Adrenal gland (tissue), 12 donors: ENCODE measurements around the gene GDF2. TPM values are rescaled to one million over a fixed set of nuclear protein-coding genes. Genes with fewer than 3 reads are reported as not detected.

Experiments used
- DNase-seq, 7 donors: peaks; one replicate each; pipeline ENCODE4 v3.0.0-alpha.2; 2019 to 2020
- H3K27ac ChIP-seq, 5 donors: fragments of 200-600 bp; sonication (generic) in 4 of 5; 1 replicate in 3 of 5; 2 replicates in 2 of 5; pipeline versions ENCODE4 v1.5.1 to v1.8.0; 2016 to 2020; ENCODE audit warnings: mild to moderate bottlenecking in 1 of 5
- H3K27me3 ChIP-seq: fragments of 200-600 bp; 2 replicates; pipeline ENCODE4 v1.8.0; 2021
- H3K36me3 ChIP-seq, 2 donors: fragments of 200-600 bp; replicated peaks in 1 of 2; 1 replicate in 1 of 2; 2 replicates in 1 of 2; pipeline versions ENCODE4 v1.5.1 to v1.8.0; 2018 to 2022
- H3K4me1 ChIP-seq, 2 donors: fragments of 200-600 bp; replicated peaks in 1 of 2; 1 replicate in 1 of 2; 2 replicates in 1 of 2; pipeline versions ENCODE4 v1.5.1 to v1.8.0; 2018 to 2021
- H3K4me3 ChIP-seq, 4 donors: fragments of 200-600 bp; sonication (generic) in 3 of 4; one replicate each; pipeline ENCODE4 v1.5.1; 2016 to 2018
- H3K9me3 ChIP-seq, 3 donors: fragments of 200-600 bp; sonication (generic) in 1 of 3; replicated peaks in 1 of 3; 1 replicate in 2 of 3; 2 replicates in 1 of 3; pipeline versions ENCODE4 v1.5.1 to v1.8.0; 2016 to 2021
- POLR2A ChIP-seq, 2 donors: fragments of 450-650 bp; IDR thresholded peaks; one replicate each; pipeline ENCODE4 v1.6.1; 2017; ENCODE audit warnings: antibody characterized with exemption in 2 of 2, mild to moderate bottlenecking in 2 of 2, moderate library complexity in 1 of 2
- WGBS, 4 donors: extraction: QIAGEN DNeasy Blood & Tissue Kit in 2 of 4; methylation state at CpG; one replicate each; pipeline versions ENCODE4 v1.1.5 to v1.1.7; 2013 to 2017; 5-methylcytosine and 5-hydroxymethylcytosine counted together
- intact Hi-C, 2 donors: fragments of 100-400 bp; cut with DNase I; formaldehyde crosslinking; loops; one replicate each; pipeline versions ENCODE4 v1.14.1 to v1.15.0; 2022 to 2023
- polyA plus RNA-seq, 3 donors: library from polyadenylated mRNA; stranded (reverse); fragments of 200-250 nt in 2 of 3; fragments of 350-450 nt in 1 of 3; fragmentation: Illumina TruSeq in 1 of 3; extraction: RNeasy Lipid Tissue Mini Kit (QIAGEN cat#74804) in 1 of 3; gene quantifications; one replicate each; pipeline ENCODE4 v1.2.3, GENCODE V29; 2013 to 2014
- total RNA-seq, 9 donors: library from RNA; depleted of rRNA in 4 of 9; stranded (reverse); fragments of >200 nt in 4 of 9; fragments of 120-200 nt in 1 of 9; fragmentation: NEBNext Ultra II Directional in 1 of 9; extraction: Animal tissue kit (Norgen Biotek cat#: 25700) in 1 of 9; gene quantifications; one replicate each; pipeline versions ENCODE4 v1.1.0 to v1.2.4, GENCODE V29; 2013 to 2023
- TF ChIP-seq, protein P1 (sequence below), 6 experiments: fragments of 450-650 bp in 4 of 6; fragments of 200-600 bp in 2 of 6; sonication (generic) in 1 of 6; IDR thresholded peaks; 1 replicate in 5 of 6; 2 replicates in 1 of 6; pipeline versions ENCODE4 v1.5.1 to v1.8.0; 2016 to 2021; ENCODE audit warnings: antibody characterized with exemption in 6 of 6, mild to moderate bottlenecking in 2 of 6, moderate library complexity in 1 of 6
- donor health status: healthy with polysubstance abuse.
- donor health status: Bipolar disorder and iron deficiency.
- donor health status: DM: yes; HTN: yes; CAD: no.
- donor health status: DM: no; HTN: no; CAD: no.
- donor health status: DM: no; HTN: no; CAD: no.
- donor health status: DM: yes; HTN: yes; CAD: no.

GDF2 gene
- total and polyA plus RNA-seq, 12 donors, result 0.11 TPM; not detected in 11

DNA sequence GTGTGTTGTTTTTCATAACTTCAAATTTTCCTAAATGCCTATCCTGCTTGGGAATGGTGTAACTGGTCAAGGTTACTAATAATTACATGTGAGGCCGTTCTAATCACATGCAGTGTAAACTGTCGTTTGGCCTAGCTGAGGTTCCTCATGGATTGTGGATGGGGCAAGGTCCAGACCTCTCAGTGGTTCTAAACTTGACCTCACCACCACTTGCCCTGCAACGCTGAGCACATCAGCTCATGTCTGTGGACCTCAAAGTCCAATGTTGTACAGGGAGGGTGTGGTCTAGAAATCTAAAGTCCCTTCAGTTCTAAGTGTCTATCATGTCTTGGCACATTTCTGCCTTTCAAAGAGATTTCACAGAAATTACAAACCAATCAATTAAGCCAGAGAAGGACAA lies 41.5 kb downstream of the GDF2 start:
- H3K4me1 ChIP-seq, result no peaks in the 10 kb centered on the region
- no peak overlapping the region for H3K27ac ChIP-seq
- TF ChIP-seq, protein P1, sequence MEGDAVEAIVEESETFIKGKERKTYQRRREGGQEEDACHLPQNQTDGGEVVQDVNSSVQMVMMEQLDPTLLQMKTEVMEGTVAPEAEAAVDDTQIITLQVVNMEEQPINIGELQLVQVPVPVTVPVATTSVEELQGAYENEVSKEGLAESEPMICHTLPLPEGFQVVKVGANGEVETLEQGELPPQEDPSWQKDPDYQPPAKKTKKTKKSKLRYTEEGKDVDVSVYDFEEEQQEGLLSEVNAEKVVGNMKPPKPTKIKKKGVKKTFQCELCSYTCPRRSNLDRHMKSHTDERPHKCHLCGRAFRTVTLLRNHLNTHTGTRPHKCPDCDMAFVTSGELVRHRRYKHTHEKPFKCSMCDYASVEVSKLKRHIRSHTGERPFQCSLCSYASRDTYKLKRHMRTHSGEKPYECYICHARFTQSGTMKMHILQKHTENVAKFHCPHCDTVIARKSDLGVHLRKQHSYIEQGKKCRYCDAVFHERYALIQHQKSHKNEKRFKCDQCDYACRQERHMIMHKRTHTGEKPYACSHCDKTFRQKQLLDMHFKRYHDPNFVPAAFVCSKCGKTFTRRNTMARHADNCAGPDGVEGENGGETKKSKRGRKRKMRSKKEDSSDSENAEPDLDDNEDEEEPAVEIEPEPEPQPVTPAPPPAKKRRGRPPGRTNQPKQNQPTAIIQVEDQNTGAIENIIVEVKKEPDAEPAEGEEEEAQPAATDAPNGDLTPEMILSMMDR (IDR thresholded peaks at IDR 0.05), result no peak
- no peak for TF ChIP-seq POLR2A (IDR thresholded peaks at IDR 0.05)
- no peaks in the 10 kb centered on the region for H3K9me3 ChIP-seq
- H3K27me3 ChIP-seq, result no peaks in the 10 kb centered on the region
- 83 to 89% (median 85%) methylated on average over 3 of the region's 3 CpGs for WGBS, 4 donors
- H3K4me3 ChIP-seq, result no peak overlapping the region
- no peaks in the 10 kb centered on the region for H3K36me3 ChIP-seq
- DNase-seq, result no peak
- intact Hi-C loops, result loop anchor here in 1 of 2 donors (10.0 kb wide), 1 partner anchor 91 kb away; no protein-coding TSS in a partner anchor

GRCh38 chr10:47364366-47364765 lies 42.1 kb downstream of the GDF2 start:
- Histone ChIP-seq H3K27me3 (no peaks in the 10 kb centered on the region), H3K27ac (no peak overlapping the region), H3K4me3 (no peak overlapping the region), H3K4me1 (no peaks in the 10 kb centered on the region), H3K9me3 (no peaks in the 10 kb centered on the region), H3K36me3 (no peaks in the 10 kb centered on the region)
- 68 to 83% (median 72%) methylated on average over 3 to 4 of the region's 4 CpGs for WGBS, 4 donors
- intact Hi-C loops, result loop anchor here in 1 of 2 donors (10.0 kb wide), 1 partner anchor 90 kb away; no protein-coding TSS in a partner anchor
- no peak for DNase-seq
- no peak for TF ChIP-seq POLR2A (IDR thresholded peaks at IDR 0.05)
- TF ChIP-seq, protein P1 (IDR thresholded peaks at IDR 0.05), result no peak

GRCh38 chr10:47364911-47365310 lies 42.7 kb downstream of the GDF2 start:
- H3K27ac ChIP-seq, result no peak overlapping the region
- TF ChIP-seq POLR2A (IDR thresholded peaks at IDR 0.05), result no peak
- TF ChIP-seq, protein P1 (IDR thresholded peaks at IDR 0.05), result no peak
- no peak for DNase-seq
- H3K9me3 ChIP-seq, result no peaks in the 10 kb centered on the region
- intact Hi-C loops, result loop anchor here in 1 of 2 donors (10.0 kb wide), 1 partner anchor 90 kb away; no protein-coding TSS in a partner anchor
- H3K27me3 ChIP-seq, result no peaks in the 10 kb centered on the region
- 89 to 96% (median 92%) methylated on average over 6 of the region's 6 CpGs for WGBS, 4 donors
- no peaks in the 10 kb centered on the region for H3K36me3 ChIP-seq
- H3K4me1 ChIP-seq, result no peaks in the 10 kb centered on the region
- H3K4me3 ChIP-seq, result no peak overlapping the region

- DNase-seq, result no peak
- WGBS, 4 donors, result 86 to 90% (median 89%) methylated on average over 9 of the region's 9 CpGs
- Histone ChIP-seq H3K36me3 (no peaks in the 10 kb centered on the region), H3K9me3 (no peaks in the 10 kb centered on the region), H3K27ac (no peak overlapping the region), H3K4me3 (no peak overlapping the region), H3K27me3 (no peaks in the 10 kb centered on the region), H3K4me1 (no peaks in the 10 kb centered on the region)
- TF ChIP-seq, protein P1 (IDR thresholded peaks at IDR 0.05), result no peak
- TF ChIP-seq POLR2A (IDR thresholded peaks at IDR 0.05), result no peak
- intact Hi-C loops, result loop anchor here in 1 of 2 donors (10.0 kb wide), 1 partner anchor 89 kb away; no protein-coding TSS in a partner anchor
Measured at GRCh38 chr10:47365431-47366180, 43.4 kb downstream of the GDF2 start.
